GM12801 (cell line): Measurements from ENCODE around the gene SORCS3.

Experiments
- TF ChIP-seq, protein P1 (sequence below): IDR thresholded peaks from one replicate; pipeline ENCODE4 v1.5.1; 2011; ENCODE audit warnings: control low read depth; ENCODE audit not compliant: insufficient read length; ENCODE audit errors: extremely low read depth

Gene SORCS3

DNA sequence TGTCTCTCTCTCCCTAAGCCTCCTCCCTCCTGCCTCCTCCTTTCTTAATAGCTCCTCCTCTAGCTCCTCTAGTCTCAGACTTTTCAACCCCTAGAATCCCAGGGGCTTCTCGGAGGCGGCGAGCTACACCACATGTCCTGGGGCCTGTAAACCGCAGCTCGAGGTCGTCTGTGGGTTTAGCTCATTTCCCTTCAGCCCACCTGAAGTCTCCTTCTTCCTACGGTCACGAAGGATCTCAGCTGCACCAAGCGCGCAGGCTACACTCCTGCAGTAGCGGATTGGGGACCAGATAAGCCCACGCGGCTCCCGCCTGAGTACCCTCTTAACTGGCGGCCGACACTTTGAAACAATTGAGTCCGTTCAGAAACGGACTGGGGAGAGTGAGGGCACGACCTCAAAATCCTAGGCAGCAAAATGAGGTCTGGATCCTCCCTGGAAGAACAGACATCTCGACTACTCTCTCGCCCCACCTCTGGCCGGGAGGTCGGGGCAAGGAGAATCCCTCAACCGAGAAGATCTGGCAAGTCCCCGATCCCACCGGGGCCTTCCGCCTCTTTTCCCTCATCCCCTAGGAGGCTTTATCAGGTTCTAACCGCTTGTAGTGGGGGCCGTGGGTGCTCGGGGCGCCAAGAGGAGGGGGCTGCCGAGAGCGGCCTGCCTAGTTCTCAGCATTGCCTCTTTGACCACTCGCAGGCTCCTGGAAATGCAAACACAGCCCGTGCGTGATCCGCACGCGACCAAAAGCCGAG, 1.3 kb upstream of the SORCS3 start:
- TF ChIP-seq, protein P1, sequence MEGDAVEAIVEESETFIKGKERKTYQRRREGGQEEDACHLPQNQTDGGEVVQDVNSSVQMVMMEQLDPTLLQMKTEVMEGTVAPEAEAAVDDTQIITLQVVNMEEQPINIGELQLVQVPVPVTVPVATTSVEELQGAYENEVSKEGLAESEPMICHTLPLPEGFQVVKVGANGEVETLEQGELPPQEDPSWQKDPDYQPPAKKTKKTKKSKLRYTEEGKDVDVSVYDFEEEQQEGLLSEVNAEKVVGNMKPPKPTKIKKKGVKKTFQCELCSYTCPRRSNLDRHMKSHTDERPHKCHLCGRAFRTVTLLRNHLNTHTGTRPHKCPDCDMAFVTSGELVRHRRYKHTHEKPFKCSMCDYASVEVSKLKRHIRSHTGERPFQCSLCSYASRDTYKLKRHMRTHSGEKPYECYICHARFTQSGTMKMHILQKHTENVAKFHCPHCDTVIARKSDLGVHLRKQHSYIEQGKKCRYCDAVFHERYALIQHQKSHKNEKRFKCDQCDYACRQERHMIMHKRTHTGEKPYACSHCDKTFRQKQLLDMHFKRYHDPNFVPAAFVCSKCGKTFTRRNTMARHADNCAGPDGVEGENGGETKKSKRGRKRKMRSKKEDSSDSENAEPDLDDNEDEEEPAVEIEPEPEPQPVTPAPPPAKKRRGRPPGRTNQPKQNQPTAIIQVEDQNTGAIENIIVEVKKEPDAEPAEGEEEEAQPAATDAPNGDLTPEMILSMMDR: no peak

DNA sequence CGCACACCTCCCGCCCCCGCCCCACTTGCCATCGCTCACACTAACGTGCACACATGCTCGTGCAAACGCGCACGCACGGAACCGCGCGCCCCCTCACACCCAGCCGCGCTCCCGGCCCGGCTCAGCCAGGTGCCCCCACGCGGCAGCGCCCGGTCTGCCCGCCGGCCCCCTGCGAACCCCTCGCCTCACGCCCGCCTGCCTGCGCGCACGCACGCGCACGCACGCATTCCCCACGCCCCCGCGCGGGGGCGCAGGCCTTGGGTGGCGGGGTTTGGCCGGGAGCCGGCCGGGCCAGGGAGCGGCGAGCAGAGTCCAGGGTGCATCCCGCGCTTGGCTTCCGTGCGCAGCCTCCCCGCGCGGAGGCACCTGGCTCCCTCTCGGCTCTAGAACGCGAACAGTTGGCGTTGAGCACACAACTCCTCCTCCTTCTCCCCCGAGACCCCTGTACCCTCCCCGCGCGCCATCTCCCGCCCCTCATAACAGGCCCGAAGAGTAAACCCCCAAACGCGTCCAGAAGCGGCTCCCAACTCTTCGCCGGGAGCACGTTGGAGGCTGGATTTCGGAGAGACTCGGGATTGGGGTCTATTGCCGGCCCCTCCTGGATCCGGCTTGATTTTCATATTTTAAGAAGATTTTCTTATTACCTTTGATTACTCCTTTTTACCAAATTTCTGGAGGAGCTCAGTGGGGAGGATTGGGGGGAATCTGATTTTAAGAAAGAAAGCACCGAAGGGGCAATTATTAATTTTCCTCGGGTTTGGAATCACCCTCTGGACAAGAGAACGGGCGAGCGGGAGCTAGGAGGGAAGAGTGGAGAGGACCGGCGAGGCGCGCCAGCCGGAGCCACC, 527 bp upstream of the SORCS3 start:
- TF ChIP-seq, protein P1: no peak

DNA sequence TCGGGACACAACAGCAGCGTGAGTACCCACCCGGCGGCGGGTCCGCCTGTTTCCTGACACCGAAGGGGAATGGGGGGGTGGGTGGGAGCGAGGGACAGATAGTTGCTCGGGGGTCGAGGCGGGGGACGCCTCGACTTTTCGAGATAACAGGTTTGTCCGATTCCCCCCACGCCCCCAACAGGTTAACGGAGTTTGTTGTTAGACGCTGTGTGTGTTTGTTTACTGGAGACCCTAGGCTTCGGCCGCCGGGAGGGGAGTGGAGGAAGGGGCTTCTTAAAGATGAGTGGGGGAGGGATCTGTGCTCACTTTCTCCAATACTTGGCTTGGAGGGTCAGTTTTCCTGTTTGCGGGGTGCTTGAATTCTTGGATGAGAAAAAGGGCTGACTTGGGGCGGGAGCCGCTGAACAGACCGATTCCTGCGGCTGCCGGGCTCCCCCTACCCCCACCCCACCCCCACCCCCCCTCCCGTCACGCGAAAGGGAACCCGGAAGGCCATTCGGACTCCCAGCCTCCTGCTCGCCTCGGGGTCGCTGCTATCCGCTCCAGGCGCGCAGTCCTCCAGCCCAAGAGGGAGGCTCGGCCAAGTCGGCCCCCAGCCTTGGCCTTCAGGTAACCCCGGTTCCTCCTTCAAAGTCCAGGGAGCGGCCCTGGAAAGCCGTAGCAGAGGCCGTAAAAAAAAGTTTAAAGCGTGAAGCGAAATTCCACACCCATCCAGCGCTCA, 1.0 kb downstream of the SORCS3 start:
- TF ChIP-seq, protein P1: no peak

DNA sequence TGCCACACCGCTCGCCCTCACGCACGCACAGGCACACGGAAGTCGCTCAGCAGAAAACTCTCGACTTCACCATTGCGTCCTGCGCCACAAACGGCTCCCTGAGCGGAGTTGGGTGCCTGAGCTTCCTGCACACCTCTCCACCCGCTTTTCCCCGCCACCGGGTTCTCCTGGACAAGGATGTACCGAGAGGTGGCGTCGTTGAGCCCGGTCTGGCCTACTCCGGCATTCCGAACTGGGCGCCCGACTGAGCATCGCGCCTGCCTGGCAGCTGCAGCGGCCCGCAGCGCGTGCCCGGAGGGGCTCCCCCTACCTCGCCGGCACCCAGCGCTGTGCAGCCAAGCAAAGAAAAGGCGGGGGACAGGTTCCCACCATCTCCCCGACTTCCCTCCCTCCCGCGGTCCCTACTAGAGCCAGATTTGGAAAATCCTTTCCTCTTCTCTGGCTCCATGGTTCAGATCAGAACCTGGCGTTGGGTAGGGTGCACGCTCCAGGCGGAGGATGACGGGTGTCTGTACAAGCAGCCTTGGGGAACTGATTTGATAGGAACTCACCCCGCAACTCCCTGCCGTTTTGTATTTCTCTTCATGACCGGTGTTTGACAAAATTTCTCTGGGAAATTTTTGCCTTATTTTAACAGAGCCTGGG, 1.7 kb downstream of the SORCS3 start:
- TF ChIP-seq, protein P1: no peak

DNA sequence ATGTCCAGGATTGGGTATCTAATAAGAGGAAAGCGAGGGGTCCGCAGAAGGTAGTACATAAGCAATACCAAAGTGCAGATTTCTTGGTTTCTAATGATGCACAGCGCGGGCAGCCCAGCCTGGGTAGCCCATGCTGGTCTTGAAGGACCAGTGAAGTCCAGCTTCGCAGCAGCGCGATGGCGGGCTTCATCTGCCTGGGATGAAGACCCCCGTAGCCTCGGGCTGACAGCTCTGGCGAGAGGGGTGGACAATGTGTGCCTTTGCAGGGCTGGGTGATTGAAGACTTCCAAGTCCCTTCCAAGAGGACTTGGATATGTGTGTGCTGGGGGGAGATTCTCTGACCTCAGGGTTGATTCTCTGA, 2.2 kb downstream of the SORCS3 start:
- TF ChIP-seq, protein P1: no peak

DNA sequence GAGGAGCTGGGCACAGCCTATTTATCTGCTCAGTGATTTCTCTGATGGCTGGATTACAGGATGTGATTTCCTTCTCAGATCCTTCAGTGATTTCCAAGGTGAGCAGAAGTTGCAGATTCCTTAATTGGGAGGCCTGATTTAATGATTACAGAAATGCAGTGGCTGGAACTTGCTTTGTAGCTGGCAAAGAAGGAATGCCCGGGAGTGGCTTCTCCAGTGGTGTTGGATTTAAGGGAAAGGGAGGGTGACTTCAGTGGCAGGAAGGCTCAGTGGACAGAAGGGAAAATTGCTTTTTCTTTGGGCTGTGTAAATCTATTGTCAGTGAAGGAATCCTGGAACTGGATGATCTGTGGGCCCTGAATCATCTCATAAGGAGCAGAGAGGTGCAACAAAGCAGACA, 5.1 kb downstream of the SORCS3 start:
- TF ChIP-seq, protein P1: no peak

DNA sequence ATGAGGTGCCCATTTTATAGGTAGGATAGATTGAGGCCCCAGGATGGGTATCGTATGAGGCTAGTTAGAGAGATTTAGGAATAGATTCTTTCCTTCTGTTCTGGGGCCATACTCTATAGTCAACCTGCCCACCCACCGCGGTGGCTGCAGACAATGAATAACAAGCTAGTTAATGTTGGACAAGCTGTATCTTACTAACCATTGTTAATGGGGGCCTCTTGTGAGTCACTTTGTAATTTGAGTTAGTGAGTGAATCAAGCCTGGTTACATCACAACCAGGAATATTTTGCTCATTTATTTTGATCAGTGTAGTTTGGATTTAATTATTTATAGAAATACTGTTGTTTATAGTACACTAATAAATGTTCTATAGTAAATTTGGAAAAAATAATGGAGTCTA, 7.3 kb downstream of the SORCS3 start:
- TF ChIP-seq, protein P1: no peak
